Right renal cortex interstitium (tissue), 3 donors: ENCODE results near the gene PTH. TPM values are rescaled to one million over a fixed set of nuclear protein-coding genes. Genes with fewer than 3 reads are reported as not detected.

ENCODE experiments used
- DNase-seq, 3 donors: peaks; one replicate each; pipeline ENCODE4 v3.0.0-alpha.2; 2013; ENCODE audit warnings: low read depth in 3 of 3, low spot score in 2 of 3
- polyA plus RNA-seq, 3 donors: library from polyadenylated mRNA; unstranded; fragments of 120-200 nt; gene quantifications; one replicate each; pipeline ENCODE4 v1.2.1, GENCODE V29; 2013; ENCODE audit not compliant: insufficient read length in 3 of 3

PTH gene
- polyA plus RNA-seq = not detected

- DNase-seq = no peak
These were observed at the start of gene PTH for GRCh38 chr11:13495929-13496328. TSS of gene PTH (minus strand) at chr11:13495997. CDS start at chr11:13492855, 3,142 bp downstream.

GRCh38 chr11:13538044-13538443, 42.2 kb upstream of the PTH start:
- DNase-seq = no peak

- DNase-seq = no peak
These were observed 40.0 kb upstream of the PTH start for GRCh38 chr11:13535819-13536218.

- no peak for DNase-seq
These were observed 38.6 kb upstream of the PTH start for GRCh38 chr11:13534358-13534757.

- DNase-seq = no peak
These were observed 29.5 kb upstream of the PTH start for GRCh38 chr11:13525257-13525656.

GRCh38 chr11:13503393-13503792, 7.6 kb upstream of the PTH start:
- DNase-seq = no peak

- DNase-seq = no peak
These were observed 6.7 kb upstream of the PTH start for GRCh38 chr11:13502492-13502891.

GRCh38 chr11:13494051-13494450, 1.7 kb downstream of the PTH start:
- DNase-seq = no peak

GRCh38 chr11:13487661-13488030, 8.2 kb downstream of the PTH start:
- no peak for DNase-seq

- DNase-seq = no peak
These were observed 8.7 kb downstream of the PTH start for GRCh38 chr11:13486926-13487660.

- no peak for DNase-seq
These were observed 15.6 kb downstream of the PTH start for GRCh38 chr11:13480198-13480597.

- no peak for DNase-seq
These were observed 16.1 kb downstream of the PTH start for GRCh38 chr11:13479688-13480087.

- no peak for DNase-seq
These were observed 20.7 kb downstream of the PTH start for GRCh38 chr11:13475091-13475490.

GRCh38 chr11:13473013-13473722, 22.6 kb downstream of the PTH start:
- no peak for DNase-seq

GRCh38 chr11:13468750-13469149, 27.0 kb downstream of the PTH start:
- no peak for DNase-seq

- no peak for DNase-seq
These were observed 29.9 kb downstream of the PTH start for GRCh38 chr11:13465909-13466371.

- no peak for DNase-seq
These were observed 32.0 kb downstream of the PTH start for GRCh38 chr11:13463779-13464290.

GRCh38 chr11:13462901-13463778, 32.7 kb downstream of the PTH start, which contains the start of gene BTBD10:
TSS of gene BTBD10 (minus strand) at chr11:13463222. CDS start at chr11:13445124, 18,098 bp downstream.
- DNase-seq = peak; percentile 90 to 96 (median 91)

- DNase-seq = no peak
These were observed 33.4 kb downstream of the PTH start for GRCh38 chr11:13462311-13462900.

- no peak for DNase-seq
These were observed 34.5 kb downstream of the PTH start for GRCh38 chr11:13461291-13461690.
